Common myeloid progenitor, CD34-positive (primary cell): ENCODE results near the gene C3orf33.
A peak's percentile ranks its signal among the peaks of the same experiment; 100 is the strongest.

ENCODE experiments used
- CTCF ChIA-PET: fragments of 350-600 bp; sonication (Branson Sonifier 250); formaldehyde crosslinking; loops from one replicate; lab custom pipeline; 2021; ENCODE audit warnings: antibody characterized with exemption; lab: Charles Lee
- POLR2A ChIA-PET: fragments of 350-600 bp; sonication (Branson Sonifier 250); formaldehyde crosslinking; loops from one replicate; lab custom pipeline; 2021; ENCODE audit warnings: antibody characterized with exemption; lab: Charles Lee
- DNase-seq, 3 donors: peaks; one replicate each; pipeline versions ENCODE4 v3.0.0 to v3.0.0-alpha.2; 2013
- H3K27ac ChIP-seq, 2 experiments: 1 replicate in 1 of 2; 2 replicates in 1 of 2; pipeline ENCODE4 v1.7.0; 2013; ENCODE audit warnings: inconsistent platforms in 2 of 2, low read length in 2 of 2, mild to moderate bottlenecking in 2 of 2, low read depth in 1 of 2, moderate library complexity in 1 of 2; ENCODE audit not compliant: severe bottlenecking in 2 of 2, insufficient read depth in 1 of 2, poor library complexity in 1 of 2
- H3K27me3 ChIP-seq, 5 experiments: replicated peaks in 2 of 5; 1 replicate in 3 of 5; 2 replicates in 2 of 5; pipeline versions ENCODE4 v1.6.1 to v1.7.0; 2013; ENCODE audit warnings: low read length in 4 of 5, mild to moderate bottlenecking in 2 of 5, moderate library complexity in 2 of 5, inconsistent platforms in 1 of 5; ENCODE audit not compliant: insufficient read depth in 5 of 5, control insufficient read depth in 4 of 5
- H3K36me3 ChIP-seq, 4 experiments: 1 replicate in 2 of 4; 2 replicates in 2 of 4; pipeline versions ENCODE4 v1.6.1 to v1.7.0; 2013; ENCODE audit warnings: low read length in 3 of 4, control low read depth in 1 of 4, mild to moderate bottlenecking in 1 of 4; ENCODE audit not compliant: control insufficient read depth in 4 of 4, insufficient read depth in 4 of 4
- H3K4me1 ChIP-seq, 4 experiments: 1 replicate in 3 of 4; 2 replicates in 1 of 4; pipeline versions ENCODE4 v1.6.1 to v1.7.1; 2013; ENCODE audit warnings: low read length in 3 of 4, mild to moderate bottlenecking in 3 of 4, control low read depth in 1 of 4, inconsistent platforms in 1 of 4, moderate library complexity in 1 of 4; ENCODE audit not compliant: control insufficient read depth in 4 of 4, insufficient read depth in 4 of 4; ENCODE audit errors: control extremely low read depth in 1 of 4
- H3K4me3 ChIP-seq, 7 experiments: 1 replicate in 4 of 7; 2 replicates in 3 of 7; pipeline versions ENCODE4 v1.5.1 to v1.7.0; 2013; ENCODE audit warnings: mild to moderate bottlenecking in 7 of 7, low read length in 6 of 7, moderate library complexity in 6 of 7, inconsistent platforms in 2 of 7, low read depth in 2 of 7, control low read depth in 1 of 7; ENCODE audit not compliant: insufficient read depth in 4 of 7, control insufficient read depth in 1 of 7; ENCODE audit errors: extremely low read depth in 1 of 7
- H3K9me3 ChIP-seq, 5 experiments: 1 replicate in 4 of 5; 2 replicates in 1 of 5; pipeline versions ENCODE4 v1.6.1 to v1.7.1; 2013; ENCODE audit warnings: low read length in 4 of 5, mild to moderate bottlenecking in 2 of 5, inconsistent platforms in 1 of 5, low read depth in 1 of 5, moderate library complexity in 1 of 5; ENCODE audit not compliant: control insufficient read depth in 4 of 5, insufficient read depth in 2 of 5; ENCODE audit errors: control extremely low read depth in 1 of 5
- WGBS: methylation state at CpG from one replicate; pipeline ENCODE4 v1.1.5; 2013; ENCODE audit not compliant: insufficient coverage; 5-methylcytosine and 5-hydroxymethylcytosine counted together

The C3orf33 gene

GRCh38 chr3:155771126-155771525 is 35.0 kb downstream of the C3orf33 start:
- Histone ChIP-seq H3K4me1 (no peaks in the 10 kb centered on the region), H3K36me3 (peaks cover 9 to 18% (median 12%) of the 10 kb centered on the region in 4 experiments), H3K9me3 (peaks cover 3 to 12% (median 6%) of the 10 kb centered on the region in 5 experiments), H3K27me3 (no peaks in the 10 kb centered on the region), H3K27ac (no peak overlapping the region), H3K4me3 (no peak overlapping the region)
- ChIA-PET CTCF (no interaction called here), POLR2A (no interaction called here)
- WGBS, result 100% methylated on average over 6 of the region's 6 CpGs
- DNase-seq, result no peak

DNA sequence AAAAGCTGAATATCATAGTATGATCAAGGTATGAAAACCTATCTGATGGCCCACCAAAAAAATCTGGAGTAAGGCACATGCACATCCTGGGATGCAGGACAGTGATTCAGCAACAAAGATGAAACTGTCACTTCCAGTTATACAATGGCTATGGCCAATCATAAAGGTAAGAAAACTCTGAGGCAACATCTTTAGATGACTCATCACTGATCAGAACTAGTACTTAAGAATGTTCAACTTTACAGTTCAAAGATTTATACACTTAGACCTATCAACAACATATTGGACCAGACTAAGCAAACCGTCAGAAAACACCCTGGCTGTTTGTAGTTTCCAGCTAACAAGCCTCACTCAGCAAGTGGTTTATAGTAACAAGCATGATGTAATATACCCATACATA is 39.9 kb downstream of the C3orf33 start:
- Histone ChIP-seq H3K27me3 (no peaks in the 10 kb centered on the region), H3K36me3 (peaks cover 3 to 14% (median 7%) of the 10 kb centered on the region in 4 experiments), H3K27ac (no peak overlapping the region), H3K4me3 (no peak overlapping the region), H3K4me1 (peaks cover 0 to 2% (median 0%) of the 10 kb centered on the region in 4 experiments), H3K9me3 (peaks cover 0 to 12% (median 6%) of the 10 kb centered on the region in 5 experiments)
- CTCF ChIA-PET, result interaction anchor here (1.0 to 1.2 kb wide), 3 partner anchors 8 to 15 kb away, joined by 3 to 6 read pairs (median 3); no protein-coding TSS in a partner anchor
- DNase-seq, result no peak
- no CpG with 5 or more reads among the region's 1 CpG for WGBS
- POLR2A ChIA-PET, result no interaction called here

DNA sequence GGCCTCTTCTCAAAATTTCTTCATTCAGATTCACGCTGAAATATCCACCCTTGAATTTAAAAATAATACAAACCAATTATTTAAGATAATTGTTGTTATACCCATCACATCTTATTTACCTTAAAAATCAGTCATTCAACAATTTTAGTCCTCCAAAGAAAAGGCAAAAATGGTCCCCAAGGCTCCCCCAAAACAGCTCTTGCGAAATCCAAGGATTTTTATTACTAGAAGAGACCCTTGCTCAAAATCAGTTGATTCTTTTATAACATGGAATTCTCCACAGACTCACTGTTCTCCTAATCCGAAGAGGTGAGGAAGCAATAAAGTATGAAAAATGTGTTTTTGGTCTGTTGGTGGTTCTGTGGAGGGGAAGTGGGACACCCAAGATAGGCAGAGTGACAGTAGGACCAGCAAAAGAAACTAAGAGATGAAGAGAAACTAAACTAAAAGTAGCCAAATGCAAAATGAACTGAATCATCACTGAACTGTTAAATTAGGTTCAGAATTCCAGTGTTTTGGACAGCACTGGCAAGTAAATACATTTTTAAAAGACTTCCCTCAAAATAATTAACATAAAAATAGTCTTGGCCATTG is 42.1 kb downstream of the C3orf33 start:
- Histone ChIP-seq H3K27ac (no peak overlapping the region), H3K27me3 (peaks cover 0 to 3% (median 0%) of the 10 kb centered on the region in 5 experiments), H3K4me1 (peaks cover 0 to 2% (median 0%) of the 10 kb centered on the region in 4 experiments), H3K36me3 (peaks cover 0 to 4% (median 2%) of the 10 kb centered on the region in 4 experiments), H3K4me3 (no peak overlapping the region), H3K9me3 (no peaks in the 10 kb centered on the region)
- ChIA-PET POLR2A (no interaction called here), CTCF (no interaction called here)
- DNase-seq, result peak in 2 of 3 donors; percentile 36 to 45
- WGBS, result 0% methylated on average over 1 of the region's 3 CpGs

DNA sequence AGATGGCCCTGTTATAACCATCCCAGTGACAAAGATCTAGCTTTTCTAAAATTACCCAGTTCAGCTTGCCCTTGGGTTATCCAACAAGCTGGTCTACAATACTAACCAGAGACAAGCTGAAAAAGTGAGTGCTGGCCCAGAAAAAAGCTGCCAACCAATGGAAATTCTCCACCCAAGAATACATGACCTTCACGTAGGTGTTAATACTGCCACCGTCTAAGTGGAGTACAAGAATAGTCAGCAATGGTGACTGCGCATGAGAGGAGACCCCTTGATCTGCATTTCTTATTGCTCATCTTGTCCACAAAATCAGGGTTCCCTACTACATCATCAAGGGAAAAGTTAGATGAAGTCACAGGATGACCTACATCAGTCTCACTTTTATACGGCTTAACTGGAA is 45.4 kb downstream of the C3orf33 start:
- ChIA-PET CTCF (interaction anchor here (1.0 kb wide), 1 partner anchor 45 kb away, joined by 4 read pairs; the partner anchor contains the start of gene C3orf33), POLR2A (no interaction called here)
- no peak overlapping the region for H3K4me3 ChIP-seq
- peaks cover 0 to 2% (median 0%) of the 10 kb centered on the region in 4 experiments for H3K36me3 ChIP-seq
- no peaks in the 10 kb centered on the region for H3K9me3 ChIP-seq
- 97% methylated on average over 3 of the region's 4 CpGs for WGBS
- DNase-seq, result no peak
- no peak overlapping the region for H3K27ac ChIP-seq
- H3K27me3 ChIP-seq, result peaks cover 0 to 3% (median 0%) of the 10 kb centered on the region in 5 experiments
- peaks cover 0 to 2% (median 0%) of the 10 kb centered on the region in 4 experiments for H3K4me1 ChIP-seq

DNA sequence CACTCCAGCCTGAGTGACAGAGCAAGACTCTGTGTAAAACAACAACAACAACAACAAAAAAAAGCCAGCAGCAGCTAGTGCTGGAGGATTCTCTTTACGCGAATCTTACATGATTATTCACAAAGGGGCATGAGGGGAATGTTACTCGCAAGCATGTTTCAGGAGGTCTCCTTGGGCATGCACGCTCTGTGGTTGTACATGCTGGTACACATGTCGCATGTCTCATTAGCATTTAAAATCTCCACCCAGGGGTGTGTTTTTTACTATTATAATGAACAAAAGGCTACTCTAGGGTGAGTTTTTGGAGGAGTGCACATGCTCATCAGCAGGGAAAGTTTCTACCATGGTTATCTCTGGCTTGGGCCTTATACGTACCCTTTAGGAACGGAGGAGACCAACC is 48.5 kb downstream of the C3orf33 start:
- H3K27me3 ChIP-seq, result peaks cover 0 to 3% (median 0%) of the 10 kb centered on the region in 5 experiments
- no peak overlapping the region for H3K4me3 ChIP-seq
- WGBS, result 98% methylated on average over 4 of the region's 7 CpGs
- ChIA-PET POLR2A (no interaction called here), CTCF (interaction anchor here (0.8 to 2.2 kb wide), 5 partner anchors 8 to 405 kb away, joined by 3 to 6 read pairs (median 3); partner anchors contain the start of gene C3orf33)
- H3K9me3 ChIP-seq, result no peaks in the 10 kb centered on the region
- H3K4me1 ChIP-seq, result no peaks in the 10 kb centered on the region
- DNase-seq, result no peak
- H3K36me3 ChIP-seq, result peaks cover 0 to 2% (median 0%) of the 10 kb centered on the region in 4 experiments
- no peak overlapping the region for H3K27ac ChIP-seq

- CTCF ChIA-PET, result interaction anchor here (1.2 kb wide), 1 partner anchor 109 kb away, joined by 3 read pairs; no protein-coding TSS in a partner anchor
- no peaks in the 10 kb centered on the region for H3K4me1 ChIP-seq
- H3K27ac ChIP-seq, result no peak overlapping the region
- POLR2A ChIA-PET, result no interaction called here
- no peaks in the 10 kb centered on the region for H3K9me3 ChIP-seq
- 94% methylated on average over 7 of the region's 11 CpGs for WGBS
- H3K27me3 ChIP-seq, result no peaks in the 10 kb centered on the region
- no peak overlapping the region for H3K4me3 ChIP-seq
- peak; percentile 39 to 73 (median 69) for DNase-seq
- no peaks in the 10 kb centered on the region for H3K36me3 ChIP-seq
These were observed 52.9 kb downstream of the C3orf33 start for GRCh38 chr3:155753038-155753639.
